Keratinocyte (primary cell): ENCODE measurements around the gene MRM2.

ENCODE experiments used
- CTCF ChIP-seq, 3 experiments: IDR thresholded peaks in 1 of 3; conservative IDR thresholded peaks in 1 of 3; optimal IDR thresholded peaks in 1 of 3; 2 replicates in 2 of 3; 3 replicates in 1 of 3; pipeline versions ENCODE3 to v1.5.1; 2011; ENCODE audit warnings: low read length in 3 of 3, mild to moderate bottlenecking in 3 of 3, moderate library complexity in 2 of 3, control low read depth in 1 of 3, inconsistent platforms in 1 of 3; ENCODE audit not compliant: insufficient read depth in 2 of 3; ENCODE audit errors: extremely low read depth in 1 of 3
- EZH2 ChIP-seq: IDR thresholded peaks from one replicate; pipeline ENCODE4 v1.6.1; 2012; ENCODE audit warnings: inconsistent platforms, mild to moderate bottlenecking, low read length, moderate library complexity

GRCh38 chr7:2219606-2220005, 22.4 kb downstream of the MRM2 start:
- TF ChIP-seq CTCF (optimal IDR thresholded peaks at IDR 0.05 in 1 of 3, IDR thresholded peaks at IDR 0.05 in 1 of 3, conservative IDR thresholded peaks at IDR 0.05 in 1 of 3; ENCODE audit: extremely low read depth in 1 of 3, insufficient read depth in 2 of 3, low read length in 3 of 3) (no peak), EZH2 (no peak)
